Uterus (tissue), 2 donors: ENCODE measurements around the gene NUP133.

Source experiments
- CTCF ChIP-seq, 4 experiments: fragments of 200-600 bp in 2 of 4; fragments of 450-650 bp in 2 of 4; sonication (generic) in 2 of 4; IDR thresholded peaks; one replicate each; pipeline ENCODE4 v1.5.1; 2016 to 2019; ENCODE audit warnings: antibody characterized with exemption in 4 of 4, mild to moderate bottlenecking in 2 of 4, moderate library complexity in 1 of 4
- POLR2A ChIP-seq, 2 donors: fragments of 450-650 bp; IDR thresholded peaks; one replicate each; pipeline ENCODE4 v1.6.1; 2016; ENCODE audit warnings: antibody characterized with exemption in 2 of 2, mild to moderate bottlenecking in 1 of 2, moderate library complexity in 1 of 2

DNA sequence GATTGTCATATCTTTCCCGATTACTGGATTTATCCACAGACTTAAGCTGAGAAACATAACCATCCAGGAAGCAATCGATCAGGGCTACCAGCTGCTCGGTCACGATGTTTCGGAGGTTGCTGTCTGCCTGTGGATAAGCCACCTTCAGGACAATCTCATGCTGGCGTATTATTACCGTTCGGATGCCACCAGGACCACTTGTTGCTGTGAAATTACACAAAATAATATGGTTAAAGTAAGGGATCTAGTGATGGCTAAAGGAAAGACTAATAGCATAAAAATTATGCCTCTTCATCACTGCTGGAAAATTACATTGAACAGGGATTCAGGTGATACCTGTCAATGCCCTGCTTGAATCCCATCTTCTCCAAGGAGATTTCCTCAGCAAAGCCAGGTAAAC, 43.5 kb downstream of the NUP133 start:
- TF ChIP-seq CTCF (IDR thresholded peaks at IDR 0.05) (no peak), POLR2A (IDR thresholded peaks at IDR 0.05) (no peak)
